ENCODE measurements around the gene PLB1.

PLB1 gene

DNA sequence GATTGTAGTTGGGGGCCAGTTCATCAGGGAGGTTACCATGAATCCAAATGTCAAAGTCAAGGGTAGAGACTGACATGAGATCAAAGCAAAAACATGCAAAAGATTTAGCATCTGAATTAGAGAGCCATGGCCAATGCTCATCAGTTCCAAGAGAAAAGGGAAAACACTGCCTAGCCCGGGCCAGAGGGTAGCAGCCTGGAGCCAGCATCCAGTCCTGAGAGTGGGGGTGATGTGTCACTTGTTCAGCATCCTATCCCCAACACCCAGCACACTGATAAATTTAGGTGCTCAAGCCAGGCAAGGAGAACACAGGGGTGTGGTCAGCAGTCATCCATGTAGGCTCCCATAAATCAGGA, 178.8 kb downstream of the PLB1 start:
- no peak for DNase-seq

DNA sequence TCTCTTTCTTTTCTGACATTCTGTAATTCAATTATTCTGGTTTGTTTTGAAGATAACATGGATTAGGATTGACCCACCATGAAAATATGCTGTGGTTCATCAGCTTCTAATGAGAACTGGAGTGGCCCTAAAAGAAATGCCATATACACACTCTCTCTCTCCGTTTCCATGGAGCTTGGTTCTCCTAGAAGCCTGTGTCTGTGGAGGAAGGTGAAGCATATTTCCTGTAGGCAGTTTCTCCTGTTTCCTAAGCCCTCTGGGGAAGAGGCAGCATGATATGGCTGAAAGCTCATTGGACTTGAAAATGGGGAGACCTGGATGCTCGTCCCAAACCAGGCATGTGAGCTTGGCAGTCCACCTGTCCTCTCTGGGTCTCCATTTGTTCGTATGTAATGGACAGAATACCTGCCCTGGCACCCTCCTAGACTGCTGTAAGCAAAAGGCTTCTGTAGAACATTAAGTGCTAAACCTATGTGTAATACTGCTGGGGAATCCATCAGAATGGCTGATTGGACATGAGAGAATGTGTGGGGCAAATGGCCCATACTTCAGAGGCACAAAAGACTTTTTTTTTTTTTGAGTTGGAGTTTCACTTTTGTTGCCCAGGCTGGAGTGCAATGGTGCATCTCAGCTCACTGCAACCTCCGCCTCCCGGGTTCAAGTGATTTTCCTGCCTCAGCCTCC, 180.4 kb downstream of the PLB1 start:
- DNase-seq, result no peak

DNA sequence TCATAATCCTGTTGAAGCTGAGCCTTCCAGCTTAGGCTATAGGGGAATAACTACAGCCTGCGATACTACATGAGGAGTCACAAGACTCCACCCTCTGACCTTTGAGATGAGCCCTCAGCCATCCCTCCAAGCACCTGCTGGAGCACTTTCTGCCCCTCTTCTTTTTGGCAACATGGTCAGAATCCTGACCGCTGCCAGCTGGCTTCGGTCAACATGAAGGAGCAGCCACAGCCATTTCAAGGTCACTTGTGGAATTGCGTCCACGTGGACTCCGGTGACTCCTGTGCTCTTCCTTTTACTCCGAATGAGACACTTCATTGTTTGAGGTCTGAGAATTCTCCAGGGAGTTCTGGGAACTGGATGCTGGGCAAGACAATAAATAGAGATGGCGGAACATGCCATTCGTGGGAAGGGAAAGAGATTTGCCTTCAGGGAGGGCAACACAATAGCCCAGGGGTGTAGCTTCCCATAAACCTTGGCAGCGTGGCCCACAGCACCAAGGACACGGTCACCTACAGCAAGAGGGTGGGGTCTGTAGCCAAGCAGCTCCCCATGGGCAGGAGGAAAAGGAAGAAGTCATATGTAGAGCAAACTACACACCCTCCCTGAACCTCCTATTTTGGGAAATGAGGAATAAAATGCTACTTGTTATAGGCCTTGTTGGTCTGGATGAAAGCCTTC, 182.5 kb downstream of the PLB1 start:
- no peak for DNase-seq

DNA sequence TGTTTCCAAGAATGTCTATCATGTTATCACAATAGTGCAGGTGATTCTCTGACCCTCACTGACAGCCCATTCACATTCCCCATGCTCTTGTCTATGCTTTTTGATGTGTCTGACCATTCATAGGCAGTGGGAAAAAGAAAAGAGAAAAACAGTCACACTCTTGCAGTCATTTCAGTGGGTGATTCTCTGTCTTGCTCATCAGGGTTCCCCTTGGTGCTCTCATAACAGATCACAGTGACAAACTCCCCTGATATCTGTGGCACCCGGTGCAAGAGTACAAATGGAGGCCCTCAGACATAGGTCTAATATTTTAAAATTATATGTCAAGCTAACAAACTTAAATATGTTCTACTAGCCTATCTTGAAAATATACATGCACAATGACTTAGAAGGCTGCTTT, 183.1 kb downstream of the PLB1 start:
- no peak for DNase-seq

DNA sequence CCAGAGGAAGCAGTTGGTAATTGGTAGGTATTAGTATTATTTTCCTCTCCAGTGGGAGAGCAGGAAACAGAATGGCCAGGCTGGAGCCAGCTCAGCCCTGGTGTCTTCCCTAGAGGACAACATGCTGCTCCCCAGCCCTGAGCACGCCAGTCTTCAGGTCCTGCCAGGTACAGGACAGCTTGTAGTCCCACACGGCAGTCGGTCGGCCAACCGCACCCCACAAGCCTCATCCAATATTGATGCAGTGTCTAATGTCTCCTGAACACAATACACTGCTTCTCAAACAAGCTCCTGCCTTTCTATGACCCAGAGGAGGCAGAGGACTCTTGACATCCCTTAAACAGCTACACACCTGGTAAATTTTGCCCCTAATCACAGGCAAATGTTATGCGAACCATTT, 184.8 kb downstream of the PLB1 start:
- DNase-seq, result no peak

DNA sequence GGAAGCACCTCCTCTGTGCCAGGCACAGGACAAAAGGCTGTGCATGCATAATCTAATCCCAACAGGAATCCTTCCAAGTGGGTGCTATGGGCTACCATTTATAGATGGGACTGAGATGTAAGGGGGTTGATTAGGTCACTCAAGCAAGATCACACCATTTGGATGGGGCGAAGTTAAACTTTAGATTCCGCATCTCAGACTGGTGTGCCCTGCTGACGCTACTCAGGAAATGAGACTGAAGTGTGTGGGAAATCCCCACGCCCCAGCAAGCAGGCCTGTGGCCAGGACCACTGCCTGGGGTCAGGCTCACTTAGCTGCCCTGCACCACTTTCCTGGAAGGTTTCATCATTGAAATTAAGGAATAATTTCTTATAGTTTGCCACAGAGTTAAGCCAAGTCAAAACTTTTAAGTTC, 185.3 kb downstream of the PLB1 start:
- no peak for DNase-seq

DNA sequence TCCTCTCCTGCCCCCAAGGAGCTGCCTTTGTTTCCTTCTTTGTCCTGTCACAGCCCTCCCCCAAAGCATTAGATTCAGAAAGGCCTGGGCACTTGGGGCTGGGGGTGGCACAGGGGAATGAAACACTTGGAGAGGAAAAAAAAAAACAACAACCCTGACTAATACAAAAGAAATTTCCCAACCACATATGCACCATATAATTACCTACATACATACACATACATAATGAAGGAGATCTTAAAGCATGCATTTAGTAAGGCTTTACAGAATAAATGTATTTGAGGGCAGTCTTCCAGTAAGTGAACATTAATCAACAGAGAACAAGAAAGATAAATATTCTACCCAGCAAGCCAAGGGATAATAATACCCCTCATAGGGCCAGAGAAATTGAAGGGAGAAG, 185.7 kb downstream of the PLB1 start:
- no peak for DNase-seq

DNA sequence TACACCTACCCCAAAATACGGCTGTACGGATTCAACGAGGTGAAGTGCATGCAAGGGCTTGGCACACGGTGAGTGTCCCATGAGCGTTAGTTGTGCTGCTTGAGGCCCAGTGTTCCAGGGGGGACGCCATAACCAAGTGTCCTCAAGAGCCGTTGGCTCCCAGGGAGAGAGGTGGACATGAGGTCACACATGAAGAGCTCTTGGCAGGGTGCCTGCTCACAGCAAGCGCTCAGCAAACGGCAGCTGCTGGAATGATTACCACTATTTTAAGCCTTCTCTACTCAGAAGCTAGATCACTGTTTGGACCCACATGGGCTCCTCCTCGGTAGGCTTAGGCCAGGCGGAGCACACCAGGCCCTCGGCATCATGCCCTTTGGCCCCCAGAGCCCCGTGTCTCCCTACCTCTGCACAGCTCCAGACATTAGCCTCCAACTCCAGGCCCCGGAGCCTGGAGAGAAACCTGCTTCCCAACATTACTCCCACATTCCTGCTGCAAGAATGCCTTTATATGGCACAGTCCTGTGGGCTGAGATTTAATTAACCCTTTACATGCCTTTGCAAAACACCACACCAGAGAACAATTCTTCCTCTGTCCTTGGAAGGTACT, 187.3 kb downstream of the PLB1 start:
- DNase-seq, result no peak

DNA sequence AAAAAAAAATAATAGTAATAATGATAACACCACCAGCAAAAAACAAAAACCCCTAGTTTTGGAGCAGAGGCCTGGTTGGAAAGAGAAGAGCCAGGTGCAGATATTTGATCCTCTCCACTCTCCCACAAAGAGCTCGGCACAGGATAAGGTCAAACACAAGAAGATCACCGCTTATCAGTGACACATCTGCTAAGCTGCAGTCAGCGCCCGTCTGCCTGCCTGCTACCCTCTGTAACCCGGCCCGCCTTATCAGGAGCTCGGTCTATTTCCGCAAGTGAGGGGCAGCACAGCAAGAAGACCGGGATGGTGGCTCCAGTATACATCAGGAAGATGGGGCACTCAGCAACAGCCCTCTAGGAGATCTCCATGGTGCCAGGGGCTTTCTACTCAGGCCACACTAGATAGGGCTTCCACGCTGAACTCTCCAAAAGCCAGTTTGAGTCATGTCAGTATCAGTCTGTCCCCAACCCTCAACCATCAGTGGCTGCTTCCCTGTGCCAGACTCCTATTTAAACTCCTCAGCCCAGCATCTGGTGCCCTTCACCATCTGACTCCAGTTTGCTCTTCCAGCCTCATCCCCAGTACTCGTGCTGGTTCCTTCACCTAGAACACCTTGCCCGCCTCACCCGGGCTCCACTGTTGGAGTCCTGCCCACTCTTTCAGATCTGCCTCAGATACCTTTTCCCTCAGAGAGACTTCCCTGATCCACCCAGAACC, 188.4 kb downstream of the PLB1 start:
- DNase-seq, result no peak

DNA sequence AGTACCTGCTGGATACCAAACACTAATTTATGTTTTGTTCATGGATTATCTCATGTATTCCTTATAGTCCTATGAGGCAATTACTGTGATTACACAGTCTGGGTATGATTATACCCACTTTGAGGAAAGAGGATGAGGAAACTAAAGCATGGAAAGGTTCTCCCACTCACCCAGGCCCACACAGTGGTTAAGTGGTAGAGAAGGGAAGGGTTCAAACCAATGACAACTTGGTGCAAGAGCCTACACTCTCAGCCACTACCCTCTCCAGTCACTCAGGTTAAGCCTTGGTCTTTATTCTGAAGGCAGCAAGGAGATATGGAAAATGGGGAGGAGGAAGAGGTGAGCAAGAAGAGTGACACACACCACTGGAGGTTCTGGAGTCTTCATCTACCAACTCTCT, 191.3 kb downstream of the PLB1 start:
- no peak for DNase-seq

DNA sequence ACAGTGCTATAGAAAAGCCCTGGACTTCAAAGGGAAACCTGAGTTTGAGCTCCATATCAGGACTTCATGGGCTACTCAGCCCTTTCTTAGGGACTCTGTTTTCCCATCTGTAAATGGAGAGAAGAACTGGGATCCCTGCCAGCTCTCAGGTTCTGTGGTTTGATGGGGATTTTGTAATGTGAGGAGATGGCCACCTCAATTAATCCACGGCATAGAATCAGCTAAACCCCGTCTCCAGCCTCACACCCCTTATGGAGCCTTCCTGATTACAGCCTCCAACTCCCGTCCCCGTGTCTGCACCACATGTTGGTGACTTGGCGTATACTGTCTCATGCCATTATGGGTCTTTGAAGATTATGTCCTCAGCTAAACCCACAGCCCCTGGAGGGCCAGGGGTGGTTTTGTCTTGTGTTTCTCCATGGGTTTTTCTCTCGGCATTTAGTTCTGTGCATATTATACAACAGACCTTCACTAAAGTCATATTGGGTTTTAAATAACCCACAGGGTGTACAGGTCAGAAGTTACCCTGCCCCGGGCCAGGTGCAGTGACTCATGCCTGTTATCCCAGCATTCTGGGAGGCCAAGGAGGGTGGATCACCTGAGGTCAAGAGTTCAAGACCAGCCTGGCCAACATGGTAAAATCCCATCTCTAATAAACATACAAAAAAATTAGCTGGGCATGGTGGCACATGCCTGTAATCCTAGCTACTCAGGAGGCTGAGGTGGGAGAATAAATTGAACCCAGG, 192.0 kb downstream of the PLB1 start:
- DNase-seq, result no peak

DNA sequence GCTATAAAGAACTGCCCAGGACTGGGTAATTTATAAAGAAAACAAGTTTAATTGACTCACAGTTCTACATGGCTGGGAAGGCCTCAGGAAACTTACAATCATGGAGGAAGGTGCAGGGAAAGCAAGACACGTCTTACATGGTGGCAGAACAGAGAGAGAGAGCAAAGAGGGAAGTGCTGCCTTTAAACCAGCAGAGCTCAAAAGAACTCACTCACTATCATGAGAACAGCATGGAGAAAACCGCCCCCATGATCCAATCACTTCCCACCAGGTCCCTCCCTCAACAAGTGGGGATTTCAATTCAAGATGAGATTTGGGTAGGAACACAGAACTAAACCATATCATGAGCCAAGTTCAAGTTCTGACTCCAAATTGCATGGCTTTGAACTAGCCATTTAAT, 193.0 kb downstream of the PLB1 start:
- DNase-seq, result no peak

DNA sequence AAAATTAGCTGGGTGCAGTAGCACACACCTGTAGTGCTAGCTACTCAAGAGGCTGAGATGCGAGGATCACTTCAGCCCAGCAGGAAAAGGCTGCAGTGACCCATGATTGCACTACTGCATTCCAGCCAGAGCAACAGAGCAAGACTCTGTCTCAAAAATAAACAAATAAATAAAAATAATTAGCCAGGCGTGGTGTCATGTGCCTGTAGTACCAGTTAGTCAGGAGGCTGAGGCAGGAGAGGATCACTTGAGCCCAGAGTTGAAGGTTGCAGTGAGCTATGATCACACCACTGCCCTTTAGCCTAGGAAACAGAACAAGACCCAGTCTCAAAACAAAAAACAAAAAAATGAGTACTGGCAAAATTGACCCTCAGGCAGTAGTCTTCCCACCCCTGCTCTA, 193.9 kb downstream of the PLB1 start:
- no peak for DNase-seq

DNA sequence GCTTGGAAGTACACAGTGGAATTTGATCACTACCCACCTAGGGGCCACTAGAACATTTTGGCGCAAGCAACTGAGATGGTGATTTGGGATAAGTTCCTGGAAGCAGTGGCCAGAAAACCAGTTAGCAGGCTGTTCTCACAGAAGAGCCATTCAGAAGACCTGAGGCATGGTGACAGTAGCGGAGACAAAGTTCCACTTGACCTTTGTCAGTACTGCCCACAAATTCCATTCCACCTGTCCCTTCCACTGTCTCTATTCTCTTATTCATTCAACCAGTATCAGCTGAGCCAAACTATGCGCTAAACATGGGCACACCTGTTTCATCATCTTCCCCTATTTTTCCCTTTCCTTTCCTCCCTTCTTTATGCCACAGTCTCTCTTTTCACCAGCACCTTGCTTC, 196.6 kb downstream of the PLB1 start:
- no peak for DNase-seq

DNA sequence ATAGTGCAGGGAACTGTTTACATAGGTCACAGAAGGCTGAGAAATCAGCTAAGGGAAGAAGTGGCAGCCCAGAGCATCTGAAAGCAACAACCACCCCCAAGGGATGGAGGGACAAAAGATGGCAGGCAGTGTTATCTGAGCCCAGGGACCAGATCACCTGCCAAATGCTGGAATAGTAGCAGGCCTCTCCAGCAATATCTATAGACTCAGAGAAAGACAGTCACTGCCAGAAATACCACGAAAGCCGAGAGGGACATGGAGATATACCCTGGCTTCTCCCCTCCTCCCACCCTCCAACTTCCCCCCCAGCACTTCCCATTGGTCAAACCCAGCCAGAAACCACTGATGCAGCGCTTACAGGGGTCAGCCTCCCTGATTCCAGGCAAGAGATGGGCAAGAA, 197.4 kb downstream of the PLB1 start:
- no peak for DNase-seq

All from retina (tissue), 1 donor.